CD4-positive, alpha-beta T cell treated with Interleukin-17A for 4 hours (primary cell): Measurements from ENCODE around the gene MYO15A.
A peak's percentile ranks its signal among the peaks of the same experiment; 100 is the strongest.

Experiments
- DNase-seq: peaks from one replicate; pipeline ENCODE4 v3.0.0-alpha.2; 2020; ENCODE audit warnings: mixed read lengths

MYO15A gene

GRCh38 chr17:18108401-18109312 is at the start of gene MYO15A:
Gene MYO15A, plus strand, starts transcription at chr17:18108756. Its CDS starts 10,045 bp downstream, at chr17:18118801.
- DNase-seq = no peak

- DNase-seq = no peak
Measured at GRCh38 chr17:18059283-18059682, 49.3 kb upstream of the MYO15A start.

GRCh38 chr17:18064053-18064452 is 44.5 kb upstream of the MYO15A start:
- no peak for DNase-seq

- DNase-seq = no peak
Measured at GRCh38 chr17:18065546-18065945, 43.0 kb upstream of the MYO15A start.

- no peak for DNase-seq
Measured at GRCh38 chr17:18066866-18067265, 41.7 kb upstream of the MYO15A start.

GRCh38 chr17:18069101-18069500 is 39.5 kb upstream of the MYO15A start:
- no peak for DNase-seq

GRCh38 chr17:18070861-18071340 is 37.7 kb upstream of the MYO15A start:
- DNase-seq = no peak

GRCh38 chr17:18071751-18072150 is 36.8 kb upstream of the MYO15A start:
- DNase-seq = no peak

- DNase-seq = no peak
Measured at GRCh38 chr17:18074566-18075272, 33.8 kb upstream of the MYO15A start.

GRCh38 chr17:18076936-18077335 is 31.6 kb upstream of the MYO15A start:
- DNase-seq = no peak

GRCh38 chr17:18079543-18079942 is 29.0 kb upstream of the MYO15A start:
- no peak for DNase-seq

GRCh38 chr17:18084256-18084655 is 24.3 kb upstream of the MYO15A start:
- DNase-seq = no peak

- peak; percentile 89 for DNase-seq
Measured at GRCh38 chr17:18087610-18088491, 20.7 kb upstream of the MYO15A start, which contains the start of gene DRG2. Gene DRG2, plus strand, starts transcription at chr17:18087948. Its CDS starts 76 bp downstream, at chr17:18088024.

- DNase-seq = no peak
Measured at GRCh38 chr17:18089613-18090012, 18.9 kb upstream of the MYO15A start.

- DNase-seq = no peak
Measured at GRCh38 chr17:18093616-18094408, 14.7 kb upstream of the MYO15A start.

- DNase-seq = no peak
Measured at GRCh38 chr17:18094409-18094807, 14.1 kb upstream of the MYO15A start.

- no peak for DNase-seq
Measured at GRCh38 chr17:18099516-18099915, 9.0 kb upstream of the MYO15A start.

GRCh38 chr17:18100616-18101015 is 7.9 kb upstream of the MYO15A start:
- no peak for DNase-seq

GRCh38 chr17:18101828-18102227 is 6.7 kb upstream of the MYO15A start:
- no peak for DNase-seq

GRCh38 chr17:18102640-18103039 is 5.9 kb upstream of the MYO15A start:
- no peak for DNase-seq

GRCh38 chr17:18105027-18105426 is 3.5 kb upstream of the MYO15A start:
- no peak for DNase-seq

GRCh38 chr17:18105595-18105994 is 3.0 kb upstream of the MYO15A start:
- no peak for DNase-seq
